ENCODE results near the gene SLU7. TPM values are rescaled to one million over a fixed set of nuclear protein-coding genes. Genes with fewer than 3 reads are reported as not detected.

SLU7 gene
- total RNA-seq, 1 experiment from 2014 or later: 55.6 TPM

Other genes starting within 250 kb of the SLU7 start
- gene FABP6, start 189.6 kb downstream of the SLU7 start, total RNA-seq (2014; rRNA removed; shearing (Covaris generic)): 1.0 and 2.2 TPM in 2 replicates
- 9.1 and 10.3 TPM in 2 replicates for gene CCNJL, start 106.5 kb downstream of the SLU7 start, total RNA-seq (2014; rRNA removed; shearing (Covaris generic))
- not detected in 2 replicates for gene C1QTNF2, start 48.5 kb downstream of the SLU7 start, total RNA-seq (2014; rRNA removed; shearing (Covaris generic))
- gene FAM200C, start 19.0 kb downstream of the SLU7 start, total RNA-seq (2014; rRNA removed; shearing (Covaris generic)): 4.9 and 6.2 TPM in 2 replicates
- gene PTTG1, start 2.8 kb upstream of the SLU7 start, total RNA-seq (2014; rRNA removed; shearing (Covaris generic)): 341 and 362 TPM in 2 replicates

Data from NCI-H460 (cell line).